Esophagus squamous epithelium (tissue), 5 donors: ENCODE measurements around the gene PTH2. TPM values are rescaled to one million over a fixed set of nuclear protein-coding genes. Genes with fewer than 3 reads are reported as not detected.

ENCODE experiments used
- DNase-seq: peaks from one replicate; lab custom pipeline; 2025; lab: John Stamatoyannopoulos, UW
- H3K27ac ChIP-seq, 4 donors: fragments of 200-600 bp; sonication (generic); one replicate each; pipeline ENCODE4 v1.5.1; 2016 to 2019; ENCODE audit warnings: mild to moderate bottlenecking in 1 of 4
- H3K27me3 ChIP-seq, 4 donors: fragments of 200-600 bp; sonication (generic); 1 replicate in 3 of 4; 2 replicates in 1 of 4; pipeline versions ENCODE4 v1.5.1 to v1.6.0; 2017 to 2021; ENCODE audit warnings: antibody characterized with exemption in 1 of 4
- H3K36me3 ChIP-seq, 3 donors: fragments of 200-600 bp; sonication (generic); one replicate each; pipeline ENCODE4 v1.5.1; 2016 to 2019
- H3K4me1 ChIP-seq, 3 donors: fragments of 200-600 bp; sonication (generic); one replicate each; pipeline ENCODE4 v1.5.1; 2017 to 2019
- H3K4me3 ChIP-seq, 4 donors: fragments of 200-600 bp; sonication (generic); 1 replicate in 3 of 4; 2 replicates in 1 of 4; pipeline ENCODE4 v1.5.1; 2016 to 2019; ENCODE audit warnings: mild to moderate bottlenecking in 2 of 4, moderate library complexity in 1 of 4
- H3K9me3 ChIP-seq, 3 donors: fragments of 200-600 bp; sonication (generic); one replicate each; pipeline ENCODE4 v1.5.1; 2016 to 2019
- POLR2A ChIP-seq, 4 donors: fragments of 450-650 bp; IDR thresholded peaks; one replicate each; pipeline ENCODE4 v1.6.1; 2017; ENCODE audit warnings: antibody characterized with exemption in 4 of 4, mild to moderate bottlenecking in 4 of 4, moderate library complexity in 3 of 4
- WGBS, 2 donors: methylation state at CpG; one replicate each; pipeline ENCODE4 v1.1.5; 2018; 5-methylcytosine and 5-hydroxymethylcytosine counted together
- intact Hi-C: fragments of 100-400 bp; cut with DNase I; formaldehyde crosslinking; loops from one replicate; pipeline ENCODE4 v1.15.0; 2022
- total RNA-seq, 4 donors: library from RNA; depleted of rRNA; stranded (reverse); fragments of >200 nt; gene quantifications; one replicate each; pipeline ENCODE4 v1.1.0, GENCODE V29; 2016
- TF ChIP-seq, protein P1 (sequence below), 6 experiments: fragments of 450-650 bp in 4 of 6; fragments of 200-600 bp in 2 of 6; sonication (generic) in 2 of 6; IDR thresholded peaks; one replicate each; pipeline ENCODE4 v1.5.1; 2016 to 2019; ENCODE audit warnings: antibody characterized with exemption in 6 of 6, mild to moderate bottlenecking in 4 of 6, moderate library complexity in 4 of 6
- donor health status: DM: yes; HTN: yes; CAD: no.

The PTH2 gene
- total RNA-seq, 4 donors from 2014 or later = not detected

GRCh38 chr19:49422407-49423070 lies 702 bp downstream of the PTH2 start:
- no peaks in the 10 kb centered on the region for H3K9me3 ChIP-seq
- peaks cover 17 to 36% (median 24%) of the 10 kb centered on the region in 3 donors for H3K4me1 ChIP-seq
- TF ChIP-seq, protein P1, sequence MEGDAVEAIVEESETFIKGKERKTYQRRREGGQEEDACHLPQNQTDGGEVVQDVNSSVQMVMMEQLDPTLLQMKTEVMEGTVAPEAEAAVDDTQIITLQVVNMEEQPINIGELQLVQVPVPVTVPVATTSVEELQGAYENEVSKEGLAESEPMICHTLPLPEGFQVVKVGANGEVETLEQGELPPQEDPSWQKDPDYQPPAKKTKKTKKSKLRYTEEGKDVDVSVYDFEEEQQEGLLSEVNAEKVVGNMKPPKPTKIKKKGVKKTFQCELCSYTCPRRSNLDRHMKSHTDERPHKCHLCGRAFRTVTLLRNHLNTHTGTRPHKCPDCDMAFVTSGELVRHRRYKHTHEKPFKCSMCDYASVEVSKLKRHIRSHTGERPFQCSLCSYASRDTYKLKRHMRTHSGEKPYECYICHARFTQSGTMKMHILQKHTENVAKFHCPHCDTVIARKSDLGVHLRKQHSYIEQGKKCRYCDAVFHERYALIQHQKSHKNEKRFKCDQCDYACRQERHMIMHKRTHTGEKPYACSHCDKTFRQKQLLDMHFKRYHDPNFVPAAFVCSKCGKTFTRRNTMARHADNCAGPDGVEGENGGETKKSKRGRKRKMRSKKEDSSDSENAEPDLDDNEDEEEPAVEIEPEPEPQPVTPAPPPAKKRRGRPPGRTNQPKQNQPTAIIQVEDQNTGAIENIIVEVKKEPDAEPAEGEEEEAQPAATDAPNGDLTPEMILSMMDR (IDR thresholded peaks at IDR 0.05) = peak in 3 of 6 experiments; percentile 32 to 54 (median 45)
- TF ChIP-seq POLR2A (IDR thresholded peaks at IDR 0.05) = no peak
- peaks cover 11 to 100% (median 53%) of the 10 kb centered on the region in 4 donors for H3K27me3 ChIP-seq
- H3K27ac ChIP-seq = no peak overlapping the region
- intact Hi-C loops = no loop called here
- WGBS, 2 donors = 2 to 4% methylated on average over 25 to 27 of the region's 58 CpGs
- DNase-seq = no peak
- H3K36me3 ChIP-seq = no peaks in the 10 kb centered on the region
- H3K4me3 ChIP-seq = peak overlapping the region in 2 of 4 donors; percentile 30 to 50

DNA sequence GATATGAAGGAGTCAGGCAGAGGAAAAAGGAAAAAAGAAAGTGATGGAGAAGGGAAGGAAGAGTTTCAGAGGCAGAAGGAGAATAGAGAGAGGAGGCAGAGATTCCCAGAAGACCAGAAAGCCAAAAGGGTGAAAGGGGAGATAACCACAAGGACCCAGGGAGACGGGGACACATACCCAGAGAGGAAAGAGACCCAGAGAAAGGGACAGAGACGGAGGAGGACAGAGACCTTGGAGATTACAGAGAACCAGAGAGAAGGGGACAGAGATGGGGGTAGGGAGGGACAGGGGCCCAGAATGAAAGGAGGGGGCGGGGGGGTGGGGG lies 1.4 kb downstream of the PTH2 start:
- Histone ChIP-seq H3K4me3 (no peak overlapping the region), H3K27me3 (peaks cover 11 to 100% (median 47%) of the 10 kb centered on the region in 4 donors), H3K9me3 (no peaks in the 10 kb centered on the region), H3K27ac (no peak overlapping the region), H3K4me1 (peaks cover 17 to 36% (median 24%) of the 10 kb centered on the region in 3 donors), H3K36me3 (no peaks in the 10 kb centered on the region)
- intact Hi-C loops = no loop called here
- DNase-seq = no peak
- TF ChIP-seq POLR2A (IDR thresholded peaks at IDR 0.05) = no peak
- TF ChIP-seq, protein P1 (IDR thresholded peaks at IDR 0.05) = no peak
- WGBS, 2 donors = 26 to 40% methylated on average over 2 to 3 of the region's 3 CpGs

DNA sequence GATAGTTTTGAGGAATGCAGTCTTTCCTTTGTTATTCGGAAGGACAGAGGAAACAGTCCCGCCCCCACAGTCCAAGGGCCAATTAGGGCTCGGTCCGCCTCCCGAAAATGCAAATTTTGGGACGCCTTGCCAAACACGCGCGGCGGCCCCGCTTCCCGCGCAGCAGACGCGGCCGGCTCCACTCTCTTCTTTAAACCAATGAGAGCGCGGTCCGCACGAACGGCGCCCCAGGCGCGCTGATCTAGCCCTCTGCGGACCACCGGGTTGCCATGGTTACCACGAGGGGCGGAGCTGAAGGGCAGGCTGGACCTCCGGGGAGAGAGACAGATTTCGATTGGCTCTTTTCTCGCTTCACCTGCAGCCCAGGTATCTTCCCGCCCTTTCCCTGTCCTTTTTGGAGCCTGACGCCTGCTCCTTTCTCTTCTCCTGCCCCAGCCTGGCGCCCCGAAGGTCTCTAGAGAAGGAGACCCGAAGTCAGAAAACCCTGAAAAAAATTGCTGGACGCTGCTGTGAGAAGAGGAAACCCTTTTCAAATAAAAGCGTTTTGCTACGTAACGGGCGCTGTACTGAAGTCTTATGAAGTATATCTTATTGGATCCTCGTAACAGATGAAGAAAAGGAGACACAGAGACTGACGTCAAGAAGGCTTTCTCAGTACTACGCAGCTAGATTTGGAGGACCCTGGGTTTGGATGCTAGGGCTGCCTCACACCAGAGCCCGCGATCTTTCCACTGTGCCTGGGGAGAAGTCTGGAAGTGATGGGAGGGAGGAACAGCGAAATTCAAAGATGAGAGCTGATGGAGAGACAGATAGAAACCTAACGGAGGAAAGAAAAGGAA lies 2.0 kb downstream of the PTH2 start:
- no peak for TF ChIP-seq POLR2A (IDR thresholded peaks at IDR 0.05)
- TF ChIP-seq, protein P1 (IDR thresholded peaks at IDR 0.05) = no peak
- Histone ChIP-seq H3K36me3 (no peaks in the 10 kb centered on the region), H3K9me3 (no peaks in the 10 kb centered on the region), H3K27ac (no peak overlapping the region), H3K4me1 (peaks cover 17 to 36% (median 24%) of the 10 kb centered on the region in 3 donors), H3K4me3 (peak overlapping the region in 3 of 4 donors; percentile 9 to 53 (median 20)), H3K27me3 (peaks cover 11 to 100% (median 43%) of the 10 kb centered on the region in 4 donors)
- intact Hi-C loops = no loop called here
- 24 to 26% methylated on average over 17 to 23 of the region's 48 CpGs for WGBS, 2 donors
- DNase-seq = no peak

GRCh38 chr19:49420227-49420626 lies 3.0 kb downstream of the PTH2 start:
- Histone ChIP-seq H3K9me3 (no peaks in the 10 kb centered on the region), H3K27me3 (peaks cover 11 to 100% (median 33%) of the 10 kb centered on the region in 4 donors), H3K27ac (no peak overlapping the region), H3K4me3 (no peak overlapping the region), H3K36me3 (no peaks in the 10 kb centered on the region), H3K4me1 (peaks cover 17 to 36% (median 24%) of the 10 kb centered on the region in 3 donors)
- intact Hi-C loops = no loop called here
- no peak for DNase-seq
- 73 to 77% methylated on average over 2 of the region's 2 CpGs for WGBS, 2 donors
- no peak for TF ChIP-seq POLR2A (IDR thresholded peaks at IDR 0.05)
- TF ChIP-seq, protein P1 (IDR thresholded peaks at IDR 0.05) = no peak

- TF ChIP-seq, protein P1 (IDR thresholded peaks at IDR 0.05) = no peak
- TF ChIP-seq POLR2A (IDR thresholded peaks at IDR 0.05) = no peak
- peaks cover 11 to 95% (median 28%) of the 10 kb centered on the region in 4 donors for H3K27me3 ChIP-seq
Observed at GRCh38 chr19:49419173-49419572, 4.1 kb downstream of the PTH2 start.

More at GRCh38 chr19:49419173-49419572, 4.1 kb downstream of the PTH2 start:
- Histone ChIP-seq H3K36me3 (no peaks in the 10 kb centered on the region), H3K4me3 (no peak overlapping the region), H3K9me3 (no peaks in the 10 kb centered on the region), H3K27ac (no peak overlapping the region), H3K4me1 (peaks cover 17 to 36% (median 24%) of the 10 kb centered on the region in 3 donors)
- 74% methylated on average over 2 of the region's 2 CpGs; no CpG with 5 or more reads in 1 of the 2 donors for WGBS, 2 donors
- intact Hi-C loops = no loop called here
- no peak for DNase-seq
